Vagina (tissue), 2 donors: ENCODE data around the gene CERS1.

ENCODE experiments used
- POLR2A ChIP-seq, 2 donors: fragments of 450-650 bp; IDR thresholded peaks; one replicate each; pipeline ENCODE4 v1.6.1; 2017; ENCODE audit warnings: antibody characterized with exemption in 2 of 2, mild to moderate bottlenecking in 2 of 2, moderate library complexity in 2 of 2
- POLR2AphosphoS5 ChIP-seq, 2 donors: sonication (generic); formaldehyde crosslinking; IDR thresholded peaks; one replicate each; pipeline ENCODE4 v1.9.0; 2017; ENCODE audit warnings: antibody characterized with exemption in 2 of 2, mild to moderate bottlenecking in 2 of 2, low read depth in 1 of 2; ENCODE audit not compliant: insufficient read depth in 1 of 2
- TF ChIP-seq, protein P1 (sequence below), 3 experiments: fragments of 450-650 bp in 2 of 3; fragments of 200-600 bp in 1 of 3; sonication (generic) in 1 of 3; IDR thresholded peaks; one replicate each; pipeline ENCODE4 v1.5.1; 2017 to 2019; ENCODE audit warnings: antibody characterized with exemption in 3 of 3, mild to moderate bottlenecking in 2 of 3, moderate library complexity in 2 of 3

DNA sequence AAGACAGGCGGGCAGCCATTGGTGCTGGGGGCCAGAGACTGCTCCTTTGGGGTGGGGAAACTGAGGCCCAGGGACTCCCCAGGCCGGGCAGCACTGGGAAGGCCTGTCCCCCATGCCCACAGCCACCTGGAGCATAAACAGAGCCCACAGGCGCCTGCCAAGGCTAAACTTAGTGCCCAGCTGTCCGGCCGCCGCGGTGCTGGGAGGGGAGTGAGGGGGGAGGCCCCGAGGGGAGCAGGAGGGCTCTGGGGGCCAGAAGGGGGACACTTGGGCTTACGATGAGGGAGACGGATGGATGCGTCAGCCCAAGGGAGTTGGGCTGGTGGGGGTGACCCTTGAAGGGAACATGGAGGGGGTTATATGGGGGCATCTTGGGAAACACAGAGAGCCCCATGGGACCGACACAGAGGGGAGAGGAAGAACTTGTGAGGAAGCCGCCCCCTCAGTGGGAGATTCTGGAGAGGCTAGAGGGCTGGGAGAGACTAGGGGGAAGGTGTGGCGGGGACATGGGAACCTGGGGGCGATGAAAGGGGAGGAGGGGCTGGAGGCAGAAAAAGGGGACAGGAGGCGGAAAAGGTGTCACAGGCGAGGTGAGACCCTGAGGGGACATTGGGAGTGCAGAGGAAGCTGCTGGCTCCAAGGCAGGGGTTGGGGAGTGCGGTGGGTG lies 2.2 kb downstream of the CERS1 start:
- TF ChIP-seq, protein P1, sequence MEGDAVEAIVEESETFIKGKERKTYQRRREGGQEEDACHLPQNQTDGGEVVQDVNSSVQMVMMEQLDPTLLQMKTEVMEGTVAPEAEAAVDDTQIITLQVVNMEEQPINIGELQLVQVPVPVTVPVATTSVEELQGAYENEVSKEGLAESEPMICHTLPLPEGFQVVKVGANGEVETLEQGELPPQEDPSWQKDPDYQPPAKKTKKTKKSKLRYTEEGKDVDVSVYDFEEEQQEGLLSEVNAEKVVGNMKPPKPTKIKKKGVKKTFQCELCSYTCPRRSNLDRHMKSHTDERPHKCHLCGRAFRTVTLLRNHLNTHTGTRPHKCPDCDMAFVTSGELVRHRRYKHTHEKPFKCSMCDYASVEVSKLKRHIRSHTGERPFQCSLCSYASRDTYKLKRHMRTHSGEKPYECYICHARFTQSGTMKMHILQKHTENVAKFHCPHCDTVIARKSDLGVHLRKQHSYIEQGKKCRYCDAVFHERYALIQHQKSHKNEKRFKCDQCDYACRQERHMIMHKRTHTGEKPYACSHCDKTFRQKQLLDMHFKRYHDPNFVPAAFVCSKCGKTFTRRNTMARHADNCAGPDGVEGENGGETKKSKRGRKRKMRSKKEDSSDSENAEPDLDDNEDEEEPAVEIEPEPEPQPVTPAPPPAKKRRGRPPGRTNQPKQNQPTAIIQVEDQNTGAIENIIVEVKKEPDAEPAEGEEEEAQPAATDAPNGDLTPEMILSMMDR (IDR thresholded peaks at IDR 0.05) = no peak
- TF ChIP-seq POLR2AphosphoS5 (IDR thresholded peaks at IDR 0.05; ENCODE audit: insufficient read depth in 1 of 2, low read depth in 1 of 2) (no peak), POLR2A (IDR thresholded peaks at IDR 0.05) (no peak)
